Glutamatergic neuron (in vitro differentiated cells): Measurements from ENCODE around the gene SSBP1. TPM values are rescaled to one million over a fixed set of nuclear protein-coding genes. Genes with fewer than 3 reads are reported as not detected.

Experiments
- DNase-seq: peaks from one replicate; pipeline ENCODE4 v3.0.0; 2022
- H3K27ac Mint-ChIP-seq: one replicate; pipeline ENCODE4 v1.8.0; 2020; ENCODE audit warnings: mild to moderate bottlenecking, mixed read lengths, inconsistent platforms; ENCODE audit not compliant: unreplicated experiment
- H3K27me3 Mint-ChIP-seq: one replicate; pipeline ENCODE4 v1.8.0; 2020; ENCODE audit warnings: mild to moderate bottlenecking, moderate library complexity, mixed read lengths, inconsistent platforms; ENCODE audit not compliant: unreplicated experiment
- H3K36me3 Mint-ChIP-seq: one replicate; pipeline ENCODE4 v1.8.0; 2020; ENCODE audit warnings: mild to moderate bottlenecking, mixed read lengths, inconsistent platforms; ENCODE audit not compliant: unreplicated experiment
- H3K4me1 Mint-ChIP-seq: one replicate; pipeline ENCODE4 v1.8.0; 2020; ENCODE audit warnings: mild to moderate bottlenecking, low read depth, mixed read lengths, inconsistent platforms; ENCODE audit not compliant: unreplicated experiment
- H3K4me3 Mint-ChIP-seq: one replicate; pipeline ENCODE4 v1.8.0; 2020; ENCODE audit warnings: mild to moderate bottlenecking, mixed read lengths, inconsistent platforms; ENCODE audit not compliant: unreplicated experiment
- H3K9me3 Mint-ChIP-seq: one replicate; pipeline ENCODE4 v1.8.0; 2020; ENCODE audit warnings: mild to moderate bottlenecking, moderate library complexity, mixed read lengths, inconsistent platforms; ENCODE audit not compliant: unreplicated experiment
- total RNA-seq: library from RNA; stranded (reverse); fragmentation: NEBNext Ultra II Directional; extraction: Animal tissue kit (Norgen Biotek cat#: 25700); gene quantifications from one replicate; pipeline ENCODE4 v1.2.1, GENCODE V29; 2021; ENCODE audit not compliant: unreplicated experiment
- TF ChIP-seq, protein P1 (sequence below): fragments of 200-600 bp; sonication (generic); IDR thresholded peaks from one replicate; pipeline ENCODE4 v1.5.0; 2021; ENCODE audit not compliant: partially characterized antibody, unreplicated experiment

Gene SSBP1
- total RNA-seq, 1 donor from 2014 or later = 123 TPM

DNA sequence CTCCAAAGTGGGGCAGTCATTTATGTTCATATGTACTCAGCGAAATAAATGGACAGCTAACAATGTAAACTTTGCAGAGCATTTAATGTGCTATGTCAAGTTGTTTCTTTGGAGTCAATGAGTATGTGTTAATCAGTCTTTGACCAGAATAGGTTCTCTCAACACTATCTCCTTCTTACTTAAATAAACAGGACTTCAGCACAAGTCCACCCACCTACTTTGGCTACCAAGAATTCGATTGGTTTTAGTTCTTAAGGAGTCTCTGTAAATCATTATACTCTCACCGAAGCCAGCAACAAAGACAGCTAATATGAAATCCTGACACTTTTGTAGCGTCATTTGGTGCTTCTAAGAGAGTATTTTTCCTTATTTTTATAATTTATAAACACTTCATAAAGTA is 23.1 kb upstream of the SSBP1 start:
- TF ChIP-seq, protein P1, sequence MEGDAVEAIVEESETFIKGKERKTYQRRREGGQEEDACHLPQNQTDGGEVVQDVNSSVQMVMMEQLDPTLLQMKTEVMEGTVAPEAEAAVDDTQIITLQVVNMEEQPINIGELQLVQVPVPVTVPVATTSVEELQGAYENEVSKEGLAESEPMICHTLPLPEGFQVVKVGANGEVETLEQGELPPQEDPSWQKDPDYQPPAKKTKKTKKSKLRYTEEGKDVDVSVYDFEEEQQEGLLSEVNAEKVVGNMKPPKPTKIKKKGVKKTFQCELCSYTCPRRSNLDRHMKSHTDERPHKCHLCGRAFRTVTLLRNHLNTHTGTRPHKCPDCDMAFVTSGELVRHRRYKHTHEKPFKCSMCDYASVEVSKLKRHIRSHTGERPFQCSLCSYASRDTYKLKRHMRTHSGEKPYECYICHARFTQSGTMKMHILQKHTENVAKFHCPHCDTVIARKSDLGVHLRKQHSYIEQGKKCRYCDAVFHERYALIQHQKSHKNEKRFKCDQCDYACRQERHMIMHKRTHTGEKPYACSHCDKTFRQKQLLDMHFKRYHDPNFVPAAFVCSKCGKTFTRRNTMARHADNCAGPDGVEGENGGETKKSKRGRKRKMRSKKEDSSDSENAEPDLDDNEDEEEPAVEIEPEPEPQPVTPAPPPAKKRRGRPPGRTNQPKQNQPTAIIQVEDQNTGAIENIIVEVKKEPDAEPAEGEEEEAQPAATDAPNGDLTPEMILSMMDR = no peak
- Mint-ChIP-seq H3K27me3 (no peaks in the 10 kb centered on the region), H3K4me1 (no peaks in the 10 kb centered on the region), H3K36me3 (no peaks in the 10 kb centered on the region), H3K27ac (no peak overlapping the region), H3K9me3 (no peaks in the 10 kb centered on the region), H3K4me3 (no peak overlapping the region)
- DNase-seq = no peak

DNA sequence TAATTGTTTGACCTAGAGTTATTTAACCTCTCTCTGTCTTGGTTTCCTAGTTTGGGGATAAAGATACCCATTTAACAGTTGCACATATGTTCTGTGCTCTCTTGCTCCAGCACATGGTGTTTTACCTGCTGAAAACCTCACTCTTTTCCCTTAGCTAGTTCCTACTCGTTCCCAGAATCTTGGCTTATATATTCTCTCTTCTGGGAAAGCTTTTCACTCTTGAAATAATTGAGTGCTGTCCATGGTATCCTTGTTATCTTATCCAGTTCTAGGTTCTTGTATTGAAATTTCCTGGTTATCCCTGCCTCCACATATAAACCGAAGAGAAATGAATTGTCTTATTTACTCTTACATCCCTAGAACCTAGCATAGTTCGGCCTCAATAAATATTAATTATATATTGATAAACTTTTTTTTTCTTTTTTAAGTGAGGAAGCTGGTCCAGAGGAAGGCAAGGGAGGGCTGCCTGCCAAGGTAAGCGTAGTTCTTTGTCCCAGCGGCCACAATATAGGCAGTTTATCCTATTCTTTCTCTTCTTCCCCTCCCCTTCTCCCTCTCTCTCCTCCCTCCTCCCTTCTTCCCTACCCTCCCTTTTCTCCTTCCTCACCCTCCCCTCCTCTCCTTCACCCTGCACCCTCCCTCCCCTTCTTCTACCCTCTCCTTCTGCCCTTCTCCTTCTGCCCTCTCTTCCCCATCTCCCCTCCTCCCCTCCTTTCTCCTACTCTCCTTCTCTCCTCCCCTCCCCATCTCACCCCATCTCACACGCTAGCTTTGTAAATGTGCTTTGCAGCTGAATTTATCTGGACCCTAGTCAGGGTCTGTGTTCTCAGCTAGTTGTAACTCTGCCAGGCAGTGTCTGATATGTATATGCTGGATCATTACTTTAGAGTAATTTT is 22.1 kb upstream of the SSBP1 start:
- Mint-ChIP-seq H3K36me3 (no peaks in the 10 kb centered on the region), H3K9me3 (no peaks in the 10 kb centered on the region), H3K4me1 (no peaks in the 10 kb centered on the region), H3K27me3 (no peaks in the 10 kb centered on the region), H3K27ac (no peak overlapping the region), H3K4me3 (no peak overlapping the region)
- DNase-seq = no peak
- TF ChIP-seq, protein P1 = no peak

DNA sequence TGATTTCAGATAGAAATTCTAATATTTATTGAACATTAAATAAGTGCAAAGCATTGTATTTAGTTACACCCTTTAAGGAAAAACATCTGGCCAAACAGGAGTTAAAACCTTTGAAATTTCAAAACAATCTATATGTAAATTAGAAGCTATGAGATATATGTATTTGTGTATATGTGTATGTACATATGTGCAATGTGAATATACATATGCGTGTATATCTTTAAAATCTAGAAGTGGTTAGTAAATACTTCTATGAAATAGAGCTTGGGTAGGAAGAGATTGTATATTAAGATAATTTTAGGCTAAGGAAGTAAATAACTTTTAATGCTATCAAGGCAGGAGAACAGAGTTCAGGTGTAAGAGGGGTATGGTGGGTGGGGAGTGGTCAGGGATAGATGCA is 20.7 kb upstream of the SSBP1 start:
- Mint-ChIP-seq H3K36me3 (no peaks in the 10 kb centered on the region), H3K4me3 (no peak overlapping the region), H3K27me3 (no peaks in the 10 kb centered on the region), H3K9me3 (no peaks in the 10 kb centered on the region), H3K4me1 (no peaks in the 10 kb centered on the region), H3K27ac (no peak overlapping the region)
- TF ChIP-seq, protein P1 = no peak
- DNase-seq = no peak

DNA sequence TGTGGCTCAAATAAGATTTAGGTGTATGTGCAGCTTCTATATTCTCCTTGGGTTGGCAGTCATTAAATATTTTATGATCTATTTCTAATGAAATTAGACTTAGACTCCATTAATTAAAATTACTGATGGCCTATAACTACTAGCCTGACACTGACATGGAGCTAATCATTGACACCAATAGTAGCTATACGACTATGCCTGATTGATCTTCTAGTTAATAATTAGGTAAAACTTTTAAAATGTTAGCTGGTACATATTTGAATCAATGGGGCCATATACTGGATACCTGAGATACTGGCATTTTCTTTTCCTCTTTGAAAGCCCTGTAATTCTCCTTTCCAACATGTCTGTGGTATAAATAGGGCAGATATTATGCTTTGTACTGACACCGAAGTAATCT is 15.6 kb upstream of the SSBP1 start:
- no peak overlapping the region for H3K27ac Mint-ChIP-seq
- no peaks in the 10 kb centered on the region for H3K4me1 Mint-ChIP-seq
- TF ChIP-seq, protein P1 = no peak
- H3K27me3 Mint-ChIP-seq = no peaks in the 10 kb centered on the region
- no peak for DNase-seq
- H3K36me3 Mint-ChIP-seq = no peaks in the 10 kb centered on the region
- H3K4me3 Mint-ChIP-seq = no peak overlapping the region
- H3K9me3 Mint-ChIP-seq = no peaks in the 10 kb centered on the region

DNA sequence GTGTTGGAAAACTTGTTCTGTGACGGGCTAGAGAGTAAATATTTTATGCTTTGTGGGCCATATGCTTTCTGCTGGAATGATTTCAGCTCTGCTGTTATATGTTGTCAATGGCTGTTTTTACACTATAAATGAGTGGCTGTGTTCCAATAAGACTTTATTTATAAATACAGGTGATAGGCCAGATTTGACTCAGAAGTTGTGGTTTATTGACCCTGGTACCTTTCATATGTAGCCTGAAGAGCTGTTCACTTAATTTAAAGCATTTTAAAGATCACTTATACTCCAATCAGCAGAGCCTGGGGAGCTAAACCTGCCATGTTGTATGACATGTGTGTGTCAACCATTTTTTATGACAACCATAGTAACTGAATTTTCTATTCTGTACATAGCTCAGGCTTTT is 9.1 kb upstream of the SSBP1 start:
- Mint-ChIP-seq H3K27me3 (no peaks in the 10 kb centered on the region), H3K9me3 (no peaks in the 10 kb centered on the region), H3K27ac (no peak overlapping the region), H3K4me3 (no peak overlapping the region), H3K4me1 (no peaks in the 10 kb centered on the region), H3K36me3 (no peaks in the 10 kb centered on the region)
- DNase-seq = no peak
- TF ChIP-seq, protein P1 = no peak
